DOHH2 (cell line): Measurements from ENCODE around the gene GPD2.
A peak's percentile ranks its signal among the peaks of the same experiment; 100 is the strongest.

Experiments
- H3F3A ChIP-seq: fragments of 200-600 bp; sonication (generic), shearing (Covaris generic); 2 replicates; pipeline ENCODE4 v1.6.0; 2016; ENCODE audit warnings: antibody characterized with exemption, mild to moderate bottlenecking; ENCODE audit not compliant: control insufficient read depth, insufficient read depth
- H3K27ac ChIP-seq: fragments of 200-600 bp; sonication (generic); 2 replicates; pipeline ENCODE4 v1.5.1; 2014; ENCODE audit warnings: low read depth, mild to moderate bottlenecking, low read length, moderate library complexity
- H3K27me3 ChIP-seq: fragments of 200-600 bp; sonication (generic); 2 replicates; pipeline ENCODE4 v1.6.1; 2014; ENCODE audit warnings: mild to moderate bottlenecking, low read length, mixed read lengths; ENCODE audit not compliant: control insufficient read depth
- H3K36me3 ChIP-seq: fragments of 200-600 bp; sonication (generic); 2 replicates; pipeline ENCODE4 v1.6.1; 2014; ENCODE audit warnings: mild to moderate bottlenecking, low read length, moderate library complexity, mixed read lengths; ENCODE audit not compliant: control insufficient read depth
- H3K4me1 ChIP-seq: fragments of 200-600 bp; sonication (generic); 2 replicates; pipeline ENCODE4 v1.6.1; 2014; ENCODE audit warnings: mild to moderate bottlenecking, low read length, mixed read lengths; ENCODE audit not compliant: control insufficient read depth
- H3K4me2 ChIP-seq: fragments of 200-600 bp; sonication (generic); 2 replicates; pipeline ENCODE4 v1.6.0; 2014; ENCODE audit warnings: mild to moderate bottlenecking, low read length, moderate library complexity
- H3K4me3 ChIP-seq: fragments of 200-600 bp; sonication (generic); 2 replicates; pipeline ENCODE4 v1.5.1; 2014; ENCODE audit warnings: mild to moderate bottlenecking, low read length, mixed read lengths
- H3K79me2 ChIP-seq: fragments of 200-600 bp; sonication (generic); 2 replicates; pipeline ENCODE4 v1.6.1; 2014; ENCODE audit warnings: mild to moderate bottlenecking, low read length, mixed read lengths; ENCODE audit not compliant: control insufficient read depth
- H3K9me2 ChIP-seq: fragments of 200-600 bp; sonication (generic); replicated peaks from 2 replicates; pipeline ENCODE4 v1.6.1; 2014; ENCODE audit warnings: mild to moderate bottlenecking, low read length, mixed read lengths; ENCODE audit not compliant: control insufficient read depth
- H3K9me3 ChIP-seq: fragments of 200-600 bp; sonication (generic); 2 replicates; pipeline ENCODE4 v1.6.1; 2014; ENCODE audit warnings: antibody characterized with exemption, low read length, mixed read lengths; ENCODE audit not compliant: control insufficient read depth, insufficient read depth
- H4K20me1 ChIP-seq: fragments of 200-600 bp; sonication (generic); 2 replicates; pipeline ENCODE4 v1.6.0; 2014; ENCODE audit warnings: low read depth, mild to moderate bottlenecking, antibody characterized with exemption, low read length, moderate library complexity; ENCODE audit not compliant: control insufficient read depth, insufficient read depth
- CTCF ChIP-seq: fragments of 200-600 bp; sonication (generic); IDR thresholded peaks from one replicate; pipeline ENCODE4 v1.5.1; 2014; ENCODE audit warnings: antibody characterized with exemption, mild to moderate bottlenecking, low read depth, low read length; ENCODE audit not compliant: poor library complexity, severe bottlenecking
- EZH2phosphoT487 ChIP-seq: fragments of 200-600 bp; sonication (generic); IDR thresholded peaks from 2 replicates; pipeline ENCODE4 v1.6.1; 2017; ENCODE audit warnings: borderline replicate concordance, mild to moderate bottlenecking, antibody characterized with exemption, low read length, moderate library complexity, mixed read lengths

Gene GPD2

DNA sequence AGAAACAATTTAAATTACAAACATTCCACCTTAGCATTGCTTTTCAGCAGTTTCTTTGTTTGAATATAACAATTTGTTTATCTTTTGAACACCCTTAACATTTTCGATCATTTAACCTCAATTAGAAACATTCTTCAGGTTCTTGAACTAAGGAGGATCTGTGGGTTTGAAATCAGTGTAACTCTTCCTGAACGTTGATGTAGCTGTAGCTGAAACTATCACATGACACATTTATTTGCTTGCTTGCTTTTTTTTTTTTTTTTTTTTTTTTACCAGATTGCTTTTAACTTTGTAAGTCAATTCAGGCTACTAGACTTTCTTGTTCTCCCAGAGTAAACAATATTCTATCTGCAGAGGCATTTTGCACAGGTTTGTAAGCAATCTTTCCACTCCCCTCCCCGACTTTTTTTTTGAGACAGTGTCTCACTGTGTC, 47.6 kb downstream of the GPD2 start:
- Histone ChIP-seq H3K4me1 (peaks cover 21% of the 10 kb centered on the region), H3K79me2 (no peaks in the 10 kb centered on the region), H4K20me1 (no peaks in the 10 kb centered on the region), H3K27ac (0 out of 2 replicates have a peak overlapping the region, but pooled peaks have one; percentile 37), H3F3A (no peaks in the 10 kb centered on the region), H3K4me3 (no peak overlapping the region; the same call in 1 of the 2 replicates), H3K9me3 (no peaks in the 10 kb centered on the region), H3K4me2 (peak overlapping the region; percentile 48), H3K36me3 (no peaks in the 10 kb centered on the region), H3K27me3 (no peaks in the 10 kb centered on the region), H3K9me2 (no peaks in the 10 kb centered on the region)
- TF ChIP-seq CTCF (no peak), EZH2phosphoT487 (no peak)

- Histone ChIP-seq H3K27ac (no peak overlapping the region), H3K4me1 (peaks cover 21% of the 10 kb centered on the region), H3K36me3 (no peaks in the 10 kb centered on the region), H3K4me3 (no peak overlapping the region), H3K9me3 (no peaks in the 10 kb centered on the region), H3F3A (no peaks in the 10 kb centered on the region), H3K9me2 (no peaks in the 10 kb centered on the region), H3K79me2 (no peaks in the 10 kb centered on the region), H3K4me2 (no peak overlapping the region), H4K20me1 (no peaks in the 10 kb centered on the region), H3K27me3 (no peaks in the 10 kb centered on the region)
- TF ChIP-seq EZH2phosphoT487 = no peak
- TF ChIP-seq CTCF = no peak
Measured at GRCh38 chr2:156486147-156486546, 50.0 kb downstream of the GPD2 start.

DNA sequence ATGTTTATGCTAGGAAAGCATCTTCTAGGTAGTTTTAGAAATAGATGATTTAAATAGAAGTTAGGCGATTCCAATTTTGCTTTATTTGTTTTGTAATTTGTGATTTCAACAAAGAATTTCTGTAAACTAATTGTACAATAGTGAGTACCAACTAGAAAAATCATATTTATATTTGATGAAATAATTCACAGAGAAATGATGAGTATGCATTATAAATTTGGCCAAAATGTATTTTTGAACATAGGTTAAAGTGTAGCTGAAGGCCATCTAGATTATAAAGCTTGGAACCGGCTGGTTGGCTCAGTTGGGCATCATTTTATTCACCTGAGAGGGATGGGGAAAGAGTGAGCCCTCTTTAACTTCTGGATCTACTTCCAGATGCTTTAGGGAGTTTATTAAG, 50.4 kb downstream of the GPD2 start:
- H3K79me2 ChIP-seq = no peaks in the 10 kb centered on the region
- H3K4me2 ChIP-seq = no peak overlapping the region
- peaks cover 21% of the 10 kb centered on the region for H3K4me1 ChIP-seq
- no peaks in the 10 kb centered on the region for H3K9me2 ChIP-seq
- H3F3A ChIP-seq = no peaks in the 10 kb centered on the region
- TF ChIP-seq EZH2phosphoT487 = no peak
- TF ChIP-seq CTCF = no peak
- H3K27ac ChIP-seq = no peak overlapping the region
- no peaks in the 10 kb centered on the region for H3K9me3 ChIP-seq
- H3K27me3 ChIP-seq = no peaks in the 10 kb centered on the region
- no peaks in the 10 kb centered on the region for H4K20me1 ChIP-seq
- no peaks in the 10 kb centered on the region for H3K36me3 ChIP-seq
- no peak overlapping the region for H3K4me3 ChIP-seq

DNA sequence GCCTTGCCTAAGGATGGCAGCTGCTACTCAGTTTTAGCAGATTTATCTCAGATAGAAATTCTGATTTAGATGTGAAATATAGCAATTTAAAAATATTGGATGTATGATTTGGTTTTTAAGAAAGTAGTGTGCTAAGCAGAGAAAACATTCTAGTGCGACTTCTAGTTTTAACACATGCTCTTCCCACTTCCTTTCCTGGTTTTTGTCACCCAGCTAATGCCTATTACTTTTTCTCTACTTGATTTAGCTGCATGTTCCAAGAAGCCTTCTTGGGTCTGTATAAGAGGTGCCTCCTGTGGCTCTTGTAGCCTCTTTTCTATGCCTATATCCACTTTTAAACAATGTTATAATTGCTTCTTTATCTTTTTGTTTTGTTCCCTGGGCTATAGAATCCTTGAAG, 53.0 kb downstream of the GPD2 start:
- Histone ChIP-seq H3K27ac (no peak overlapping the region), H3K79me2 (no peaks in the 10 kb centered on the region), H3K9me3 (no peaks in the 10 kb centered on the region), H4K20me1 (no peaks in the 10 kb centered on the region), H3K4me1 (no peaks in the 10 kb centered on the region), H3K36me3 (no peaks in the 10 kb centered on the region), H3K27me3 (no peaks in the 10 kb centered on the region), H3K4me3 (no peak overlapping the region), H3K4me2 (no peak overlapping the region), H3K9me2 (no peaks in the 10 kb centered on the region), H3F3A (no peaks in the 10 kb centered on the region)
- no peak for TF ChIP-seq EZH2phosphoT487
- no peak for TF ChIP-seq CTCF
